HEK293 (cell line): ENCODE measurements around the gene PGAM5.

ENCODE experiments used
- IKZF3 ChIP-seq: fragments of 450-650 bp; IDR thresholded peaks from 2 replicates; pipeline ENCODE4 v1.5.0; 2018; ENCODE audit warnings: missing biosample characterization, mild to moderate bottlenecking, missing genetic modification characterization, moderate library complexity
- KLF1 ChIP-seq: fragments of 450-650 bp; formaldehyde crosslinking; IDR thresholded peaks from 2 replicates; pipeline ENCODE4 v1.5.1; 2016; ENCODE audit warnings: missing biosample characterization, missing genetic modification characterization
- KLF7 ChIP-seq: fragments of 450-650 bp; formaldehyde crosslinking; IDR thresholded peaks from 2 replicates; pipeline ENCODE4 v1.5.1; 2016; ENCODE audit warnings: missing biosample characterization, missing genetic modification characterization, borderline replicate concordance
- SP2 ChIP-seq: fragments of 450-650 bp; formaldehyde crosslinking; IDR thresholded peaks from 2 replicates; pipeline ENCODE4 v1.5.1; 2016; ENCODE audit warnings: missing biosample characterization, missing genetic modification characterization
- WT1 ChIP-seq: fragments of 450-650 bp; formaldehyde crosslinking; IDR thresholded peaks from 2 replicates; pipeline ENCODE4 v1.5.1; 2016; ENCODE audit warnings: missing biosample characterization, missing genetic modification characterization
- ZBTB10 ChIP-seq: fragments of 450-650 bp; formaldehyde crosslinking; IDR thresholded peaks from 2 replicates; pipeline ENCODE4 v1.5.1; 2016; ENCODE audit warnings: missing biosample characterization, missing genetic modification characterization
- ZBTB21 ChIP-seq: fragments of 450-650 bp; formaldehyde crosslinking; IDR thresholded peaks from 2 replicates; pipeline ENCODE4 v1.5.1; 2017; ENCODE audit warnings: missing biosample characterization, missing genetic modification characterization
- ZBTB49 ChIP-seq: fragments of 450-650 bp; formaldehyde crosslinking; IDR thresholded peaks from 2 replicates; pipeline ENCODE4 v1.5.1; 2016; ENCODE audit warnings: missing biosample characterization, missing genetic modification characterization, low read depth
- ZFP37 ChIP-seq: fragments of 450-650 bp; formaldehyde crosslinking; IDR thresholded peaks from 2 replicates; pipeline ENCODE4 v1.5.1; 2016; ENCODE audit warnings: missing biosample characterization, missing genetic modification characterization
- ZNF133 ChIP-seq: fragments of 450-650 bp; formaldehyde crosslinking; IDR thresholded peaks from 2 replicates; pipeline ENCODE4 v1.5.1; 2016; ENCODE audit warnings: missing biosample characterization, missing genetic modification characterization
- ZNF157 ChIP-seq: fragments of 450-650 bp; formaldehyde crosslinking; IDR thresholded peaks from 2 replicates; pipeline ENCODE4 v1.5.1; 2016; ENCODE audit warnings: missing biosample characterization, missing genetic modification characterization
- ZNF184 ChIP-seq: fragments of 450-650 bp; IDR thresholded peaks from 2 replicates; pipeline ENCODE4 v1.5.1; 2018; ENCODE audit warnings: missing biosample characterization, mild to moderate bottlenecking, missing genetic modification characterization
- ZNF274 ChIP-seq, 2 experiments: fragments of 200-500 bp in 1 of 2; fragments of 450-650 bp in 1 of 2; sonication (Bioruptor generic) in 1 of 2; formaldehyde crosslinking in 1 of 2; IDR thresholded peaks; 2 replicates each; pipeline versions ENCODE4 v1.5.1 to v1.6.1; 2014 to 2016; ENCODE audit warnings: borderline replicate concordance in 1 of 2, inconsistent platforms in 1 of 2, low read length in 1 of 2, missing biosample characterization in 1 of 2, missing genetic modification characterization in 1 of 2
- ZNF394 ChIP-seq: fragments of 450-650 bp; formaldehyde crosslinking; IDR thresholded peaks from 2 replicates; pipeline ENCODE4 v1.5.1; 2016; ENCODE audit warnings: missing biosample characterization, missing genetic modification characterization, mild to moderate bottlenecking, moderate library complexity, borderline replicate concordance
- ZNF48 ChIP-seq: fragments of 450-650 bp; formaldehyde crosslinking; IDR thresholded peaks from 2 replicates; pipeline ENCODE4 v1.5.1; 2016; ENCODE audit warnings: missing biosample characterization, missing genetic modification characterization
- ZNF629 ChIP-seq: fragments of 450-650 bp; formaldehyde crosslinking; IDR thresholded peaks from 2 replicates; pipeline ENCODE4 v1.5.1; 2017; ENCODE audit warnings: missing biosample characterization, missing genetic modification characterization
- ZNF677 ChIP-seq: fragments of 450-650 bp; IDR thresholded peaks from 2 replicates; pipeline ENCODE4 v1.5.0; 2018; ENCODE audit warnings: missing biosample characterization, mild to moderate bottlenecking, missing genetic modification characterization, moderate library complexity
- ZNF76 ChIP-seq: fragments of 450-650 bp; formaldehyde crosslinking; IDR thresholded peaks from 2 replicates; pipeline ENCODE4; 2016; ENCODE audit warnings: low read depth, missing biosample characterization, missing genetic modification characterization, borderline replicate concordance
- ZNF777 ChIP-seq: fragments of 450-650 bp; formaldehyde crosslinking; IDR thresholded peaks from 2 replicates; pipeline ENCODE4 v1.5.1; 2017; ENCODE audit warnings: missing biosample characterization, missing genetic modification characterization, borderline replicate concordance
- ZNF785 ChIP-seq: fragments of 450-650 bp; formaldehyde crosslinking; IDR thresholded peaks from 2 replicates; pipeline ENCODE4 v1.5.1; 2016; ENCODE audit warnings: missing biosample characterization, missing genetic modification characterization
- ZNF792 ChIP-seq: fragments of 450-650 bp; formaldehyde crosslinking; IDR thresholded peaks from 2 replicates; pipeline ENCODE4 v1.5.1; 2016; ENCODE audit warnings: missing biosample characterization, missing genetic modification characterization
- TF ChIP-seq, protein P1 (sequence below): fragments of 450-650 bp; formaldehyde crosslinking; conservative IDR thresholded peaks from 2 replicates; pipeline ENCODE4 v1.5.1; 2016; ENCODE audit warnings: low read depth, missing biosample characterization, missing genetic modification characterization
- TF ChIP-seq, protein P2 (sequence below): fragments of 450-650 bp; formaldehyde crosslinking; IDR thresholded peaks from 2 replicates; pipeline ENCODE4 v1.5.1; 2016; ENCODE audit warnings: missing biosample characterization, missing genetic modification characterization
- TF ChIP-seq, protein P3 (sequence below): fragments of 450-650 bp; IDR thresholded peaks from 2 replicates; pipeline ENCODE4 v1.5.1; 2018; ENCODE audit warnings: missing biosample characterization, mild to moderate bottlenecking, missing genetic modification characterization

Gene PGAM5

DNA sequence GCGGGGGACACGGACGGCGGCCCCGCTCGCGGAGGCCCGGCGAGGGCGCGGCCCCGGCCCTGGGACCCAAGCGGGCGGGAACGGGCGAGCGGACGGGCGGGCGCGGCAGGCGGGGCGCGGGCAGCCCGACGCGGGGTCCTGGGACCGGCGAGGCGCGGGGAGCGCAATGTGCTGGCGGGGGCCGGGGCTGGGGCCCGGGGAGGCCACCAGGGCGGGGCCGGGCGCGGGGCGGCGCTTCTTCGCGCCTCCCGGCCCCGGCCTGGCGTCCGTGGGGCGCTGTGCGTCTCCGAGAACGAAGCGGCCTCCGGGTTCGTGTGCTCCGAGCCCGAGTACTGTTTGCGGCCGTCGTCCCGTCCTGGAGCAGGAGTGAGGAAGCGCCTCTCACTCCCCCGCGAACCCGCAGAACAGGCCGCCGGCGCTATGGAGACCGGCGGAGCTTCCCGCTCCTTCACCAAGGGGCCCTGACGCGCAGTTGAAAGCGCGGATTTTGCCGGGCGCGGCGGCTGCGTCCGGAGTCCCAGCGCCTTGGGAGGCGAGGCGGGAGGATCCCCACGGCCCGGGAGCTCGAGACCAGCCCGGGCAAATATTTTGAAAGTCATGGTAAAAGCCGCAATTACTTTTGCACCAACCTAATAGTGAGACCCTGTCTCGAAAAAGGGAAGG, 51.4 kb downstream of the PGAM5 start (continued):
- peak; percentile 51; the same call in 1 of the 2 replicates for TF ChIP-seq ZNF394
- peak; percentile 11; the same call in 1 of the 2 replicates for TF ChIP-seq SP2 (tag by site-specific recombination)
- peak; percentile 86 for TF ChIP-seq ZBTB10 (tag by site-specific recombination)
- TF ChIP-seq KLF7 (tag by site-specific recombination): peak; percentile 77; the same call in 1 of the 2 replicates
- peak; percentile 33; the same call in 1 of the 2 replicates for TF ChIP-seq IKZF3 (tag by site-specific recombination)
- peak; percentile 66; the same call in 1 of the 2 replicates for TF ChIP-seq ZNF184 (tag by site-specific recombination)
- TF ChIP-seq, protein P1, sequence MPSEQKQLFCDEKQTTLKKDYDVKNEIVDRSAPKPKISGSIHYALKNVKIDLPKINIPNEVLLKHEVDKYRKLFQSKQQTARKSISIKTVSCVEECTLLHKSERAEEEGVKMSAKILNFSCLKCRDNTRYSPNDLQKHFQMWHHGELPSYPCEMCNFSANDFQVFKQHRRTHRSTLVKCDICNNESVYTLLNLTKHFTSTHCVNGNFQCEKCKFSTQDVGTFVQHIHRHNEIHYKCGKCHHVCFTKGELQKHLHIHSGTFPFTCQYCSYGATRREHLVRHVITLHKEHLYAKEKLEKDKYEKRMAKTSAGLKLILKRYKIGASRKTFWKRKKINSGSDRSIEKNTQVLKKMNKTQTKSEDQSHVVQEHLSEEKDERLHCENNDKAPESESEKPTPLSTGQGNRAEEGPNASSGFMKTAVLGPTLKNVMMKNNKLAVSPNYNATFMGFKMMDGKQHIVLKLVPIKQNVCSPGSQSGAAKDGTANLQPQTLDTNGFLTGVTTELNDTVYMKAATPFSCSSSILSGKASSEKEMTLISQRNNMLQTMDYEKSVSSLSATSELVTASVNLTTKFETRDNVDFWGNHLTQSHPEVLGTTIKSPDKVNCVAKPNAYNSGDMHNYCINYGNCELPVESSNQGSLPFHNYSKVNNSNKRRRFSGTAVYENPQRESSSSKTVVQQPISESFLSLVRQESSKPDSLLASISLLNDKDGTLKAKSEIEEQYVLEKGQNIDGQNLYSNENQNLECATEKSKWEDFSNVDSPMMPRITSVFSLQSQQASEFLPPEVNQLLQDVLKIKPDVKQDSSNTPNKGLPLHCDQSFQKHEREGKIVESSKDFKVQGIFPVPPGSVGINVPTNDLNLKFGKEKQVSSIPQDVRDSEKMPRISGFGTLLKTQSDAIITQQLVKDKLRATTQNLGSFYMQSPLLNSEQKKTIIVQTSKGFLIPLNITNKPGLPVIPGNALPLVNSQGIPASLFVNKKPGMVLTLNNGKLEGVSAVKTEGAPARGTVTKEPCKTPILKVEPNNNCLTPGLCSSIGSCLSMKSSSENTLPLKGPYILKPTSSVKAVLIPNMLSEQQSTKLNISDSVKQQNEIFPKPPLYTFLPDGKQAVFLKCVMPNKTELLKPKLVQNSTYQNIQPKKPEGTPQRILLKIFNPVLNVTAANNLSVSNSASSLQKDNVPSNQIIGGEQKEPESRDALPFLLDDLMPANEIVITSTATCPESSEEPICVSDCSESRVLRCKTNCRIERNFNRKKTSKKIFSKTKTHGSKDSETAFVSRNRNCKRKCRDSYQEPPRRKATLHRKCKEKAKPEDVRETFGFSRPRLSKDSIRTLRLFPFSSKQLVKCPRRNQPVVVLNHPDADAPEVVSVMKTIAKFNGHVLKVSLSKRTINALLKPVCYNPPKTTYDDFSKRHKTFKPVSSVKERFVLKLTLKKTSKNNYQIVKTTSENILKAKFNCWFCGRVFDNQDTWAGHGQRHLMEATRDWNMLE: no peak
- peak; percentile 34; the same call in 1 of the 2 replicates for TF ChIP-seq KLF1
- TF ChIP-seq ZBTB49: no peak
- TF ChIP-seq ZNF677: no peak
- TF ChIP-seq ZFP37 (tag by site-specific recombination): no peak
- no peak for TF ChIP-seq WT1
- TF ChIP-seq ZNF777 (tag by site-specific recombination): 0 out of 2 replicates have a peak, but pooled peaks have one; percentile 56
- no peak for TF ChIP-seq ZNF785 (tag by site-specific recombination)
- TF ChIP-seq ZNF76 (tag by site-specific recombination): peak; percentile 65; the same call in 1 of the 2 replicates
- no peak; the same call in 1 of the 2 replicates for TF ChIP-seq ZBTB21 (tag by site-specific recombination)
- TF ChIP-seq, protein P2, sequence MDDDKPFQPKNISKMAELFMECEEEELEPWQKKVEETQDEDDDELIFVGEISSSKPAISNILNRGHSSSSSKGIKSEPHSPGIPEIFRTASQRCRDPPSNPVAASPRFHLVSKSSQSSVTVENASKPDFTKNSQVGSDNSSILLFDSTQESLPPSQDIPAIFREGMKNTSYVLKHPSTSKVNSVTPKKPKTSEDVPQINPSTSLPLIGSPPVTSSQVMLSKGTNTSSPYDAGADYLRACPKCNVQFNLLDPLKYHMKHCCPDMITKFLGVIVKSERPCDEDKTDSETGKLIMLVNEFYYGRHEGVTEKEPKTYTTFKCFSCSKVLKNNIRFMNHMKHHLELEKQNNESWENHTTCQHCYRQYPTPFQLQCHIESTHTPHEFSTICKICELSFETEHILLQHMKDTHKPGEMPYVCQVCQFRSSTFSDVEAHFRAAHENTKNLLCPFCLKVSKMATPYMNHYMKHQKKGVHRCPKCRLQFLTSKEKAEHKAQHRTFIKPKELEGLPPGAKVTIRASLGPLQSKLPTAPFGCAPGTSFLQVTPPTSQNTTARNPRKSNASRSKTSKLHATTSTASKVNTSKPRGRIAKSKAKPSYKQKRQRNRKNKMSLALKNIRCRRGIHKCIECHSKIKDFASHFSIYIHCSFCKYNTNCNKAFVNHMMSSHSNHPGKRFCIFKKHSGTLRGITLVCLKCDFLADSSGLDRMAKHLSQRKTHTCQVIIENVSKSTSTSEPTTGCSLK (tag by site-specific recombination): no peak
- TF ChIP-seq ZNF274 (IDR thresholded peaks at IDR 0.05; ENCODE audit: low read length): no peak
- no peak for TF ChIP-seq ZNF274 (tag by site-specific recombination; IDR thresholded peaks at IDR 0.05; ENCODE audit: borderline replicate concordance)
- TF ChIP-seq, protein P3, sequence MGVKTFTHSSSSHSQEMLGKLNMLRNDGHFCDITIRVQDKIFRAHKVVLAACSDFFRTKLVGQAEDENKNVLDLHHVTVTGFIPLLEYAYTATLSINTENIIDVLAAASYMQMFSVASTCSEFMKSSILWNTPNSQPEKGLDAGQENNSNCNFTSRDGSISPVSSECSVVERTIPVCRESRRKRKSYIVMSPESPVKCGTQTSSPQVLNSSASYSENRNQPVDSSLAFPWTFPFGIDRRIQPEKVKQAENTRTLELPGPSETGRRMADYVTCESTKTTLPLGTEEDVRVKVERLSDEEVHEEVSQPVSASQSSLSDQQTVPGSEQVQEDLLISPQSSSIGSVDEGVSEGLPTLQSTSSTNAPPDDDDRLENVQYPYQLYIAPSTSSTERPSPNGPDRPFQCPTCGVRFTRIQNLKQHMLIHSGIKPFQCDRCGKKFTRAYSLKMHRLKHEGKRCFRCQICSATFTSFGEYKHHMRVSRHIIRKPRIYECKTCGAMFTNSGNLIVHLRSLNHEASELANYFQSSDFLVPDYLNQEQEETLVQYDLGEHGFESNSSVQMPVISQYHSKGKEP (tag by site-specific recombination): no peak
- peak; percentile 60; the same call in 1 of the 2 replicates for TF ChIP-seq ZNF792
- TF ChIP-seq ZNF157 (tag by site-specific recombination): no peak
- TF ChIP-seq ZNF48 (tag by site-specific recombination): no peak
- TF ChIP-seq ZNF133: no peak
- TF ChIP-seq ZNF629 (tag by site-specific recombination): 0 out of 2 replicates have a peak, but pooled peaks have one; percentile 49
